Measurements from ENCODE around the gene EIF5B. TPM values are rescaled to one million over a fixed set of nuclear protein-coding genes. Genes with fewer than 3 reads are reported as not detected.
"Not testable (repeated sequence)": the region's sequence is repeated elsewhere in the genome, so short reads cannot be mapped to it uniquely, and the experiment has no call there.

EIF5B gene
- total RNA-seq, 1 donor: 11.2 TPM

DNA sequence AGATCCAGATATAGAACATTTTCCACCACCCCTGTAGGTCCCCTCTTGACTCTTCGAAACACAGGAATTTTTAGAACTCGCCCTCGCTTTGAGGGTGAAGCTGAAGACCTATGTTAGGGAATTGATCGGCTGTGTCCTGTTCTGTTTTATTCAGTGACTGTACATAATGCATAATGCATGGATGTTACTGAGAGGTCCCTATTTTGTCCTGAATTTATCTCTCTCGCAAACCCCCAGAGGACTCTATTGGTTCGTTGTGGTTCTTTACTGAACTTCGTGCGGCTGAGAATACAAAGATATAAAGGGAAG, 431 bp upstream of the EIF5B start:
- Histone ChIP-seq H2AFZ (ENCODE audit: low read length) (peak overlapping the region; percentile 97), H3K4me3 (ENCODE audit: insufficient read depth, low read length) (peak overlapping the region; percentile 94), H3K4me2 (ENCODE audit: insufficient read depth, low read length) (peak overlapping the region; percentile 93), H4K20me1 (ENCODE audit: insufficient read depth, low read length) (peaks cover 36% of the 10 kb centered on the region), H3K79me2 (ENCODE audit: insufficient read depth, low read length) (peaks cover 88% of the 10 kb centered on the region), H3K36me3 (ENCODE audit: insufficient read depth, low read length) (peaks cover 16% of the 10 kb centered on the region), H3K9me3 (ENCODE audit: low read depth, low read length) (no peaks in the 10 kb centered on the region), H3K27me3 (ENCODE audit: insufficient read depth, low read length) (no peaks in the 10 kb centered on the region), H3K4me1 (ENCODE audit: insufficient read depth, low read length) (peaks cover 10% of the 10 kb centered on the region), H3K27ac (ENCODE audit: low read depth, low read length) (peak overlapping the region; percentile 78)
- no peak for DNase-seq (ENCODE audit: insufficient read length, low spot score, missing footprints)
- TF ChIP-seq, protein P1, sequence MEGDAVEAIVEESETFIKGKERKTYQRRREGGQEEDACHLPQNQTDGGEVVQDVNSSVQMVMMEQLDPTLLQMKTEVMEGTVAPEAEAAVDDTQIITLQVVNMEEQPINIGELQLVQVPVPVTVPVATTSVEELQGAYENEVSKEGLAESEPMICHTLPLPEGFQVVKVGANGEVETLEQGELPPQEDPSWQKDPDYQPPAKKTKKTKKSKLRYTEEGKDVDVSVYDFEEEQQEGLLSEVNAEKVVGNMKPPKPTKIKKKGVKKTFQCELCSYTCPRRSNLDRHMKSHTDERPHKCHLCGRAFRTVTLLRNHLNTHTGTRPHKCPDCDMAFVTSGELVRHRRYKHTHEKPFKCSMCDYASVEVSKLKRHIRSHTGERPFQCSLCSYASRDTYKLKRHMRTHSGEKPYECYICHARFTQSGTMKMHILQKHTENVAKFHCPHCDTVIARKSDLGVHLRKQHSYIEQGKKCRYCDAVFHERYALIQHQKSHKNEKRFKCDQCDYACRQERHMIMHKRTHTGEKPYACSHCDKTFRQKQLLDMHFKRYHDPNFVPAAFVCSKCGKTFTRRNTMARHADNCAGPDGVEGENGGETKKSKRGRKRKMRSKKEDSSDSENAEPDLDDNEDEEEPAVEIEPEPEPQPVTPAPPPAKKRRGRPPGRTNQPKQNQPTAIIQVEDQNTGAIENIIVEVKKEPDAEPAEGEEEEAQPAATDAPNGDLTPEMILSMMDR (IDR thresholded peaks at IDR 0.05; ENCODE audit: extremely low read depth, low read depth, low read length): no peak

DNA sequence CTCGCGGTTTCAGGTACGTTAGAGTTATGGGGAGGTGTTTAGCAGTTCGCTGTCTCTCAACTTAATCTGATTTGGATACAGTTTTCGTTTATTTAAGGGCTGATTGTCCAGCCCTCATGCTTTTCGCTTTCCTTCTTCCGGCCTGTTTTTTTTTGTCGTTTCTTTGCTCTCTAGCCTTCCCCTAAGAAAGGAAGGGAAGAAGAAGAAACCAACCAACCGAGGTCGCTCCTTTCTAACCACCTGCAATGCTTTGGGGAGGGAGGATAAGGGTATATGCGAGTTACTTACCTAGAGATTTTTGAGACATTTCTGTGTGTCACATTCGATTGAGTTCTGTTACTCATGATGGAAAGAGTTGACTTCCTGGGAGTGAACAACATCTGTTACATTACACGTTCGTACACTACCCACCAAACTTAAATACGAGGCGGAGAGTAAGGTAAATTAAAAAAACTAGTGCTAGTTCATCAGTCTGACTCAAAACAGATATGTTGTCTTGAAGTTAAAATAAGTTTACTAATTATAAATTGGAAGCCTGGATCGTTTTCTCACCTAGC, 918 bp downstream of the EIF5B start:
- Histone ChIP-seq H3K4me1 (ENCODE audit: insufficient read depth, low read length) (peaks cover 10% of the 10 kb centered on the region), H3K27ac (ENCODE audit: low read depth, low read length) (peak overlapping the region; percentile 78), H3K4me3 (ENCODE audit: insufficient read depth, low read length) (peak overlapping the region; percentile 94), H4K20me1 (ENCODE audit: insufficient read depth, low read length) (peaks cover 41% of the 10 kb centered on the region), H3K4me2 (ENCODE audit: insufficient read depth, low read length) (peak overlapping the region; percentile 93), H3K36me3 (ENCODE audit: insufficient read depth, low read length) (peaks cover 2% of the 10 kb centered on the region), H3K79me2 (ENCODE audit: insufficient read depth, low read length) (peaks cover 88% of the 10 kb centered on the region), H2AFZ (ENCODE audit: low read length) (peak overlapping the region; percentile 85), H3K9me3 (ENCODE audit: low read depth, low read length) (no peaks in the 10 kb centered on the region), H3K27me3 (ENCODE audit: insufficient read depth, low read length) (no peaks in the 10 kb centered on the region)
- TF ChIP-seq, protein P1 (IDR thresholded peaks at IDR 0.05; ENCODE audit: extremely low read depth, low read depth, low read length): no peak
- DNase-seq (ENCODE audit: insufficient read length, low spot score, missing footprints): no peak

DNA sequence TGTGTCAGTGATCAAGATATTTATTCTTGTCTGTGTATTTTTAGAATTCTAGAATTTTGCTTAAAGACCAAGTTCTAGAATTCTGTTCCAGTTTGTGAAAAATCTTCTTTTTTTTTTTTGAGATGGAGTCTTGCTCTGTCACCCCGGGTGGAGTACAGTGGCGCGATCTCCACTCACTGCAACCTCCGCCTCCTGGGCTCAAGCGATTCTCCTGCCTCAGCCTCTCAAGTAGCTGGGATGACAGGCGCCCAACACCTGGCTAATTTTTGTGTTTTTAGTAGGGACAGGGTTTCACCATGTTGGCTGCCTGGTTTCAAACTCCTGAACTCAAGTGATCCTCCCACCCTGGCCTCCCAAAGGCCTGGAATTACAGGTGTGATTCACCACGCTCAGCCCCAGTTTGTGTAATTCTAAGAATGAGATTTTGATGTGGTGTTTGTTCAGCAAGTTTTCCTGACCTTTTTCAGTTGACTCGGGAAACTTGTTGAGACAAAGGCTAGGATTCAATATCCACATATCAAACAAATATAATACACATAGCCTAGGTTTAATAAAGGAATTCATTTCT, 3.6 kb downstream of the EIF5B start:
- TF ChIP-seq, protein P1 (IDR thresholded peaks at IDR 0.05; ENCODE audit: extremely low read depth, low read depth, low read length): no peak
- no peak overlapping the region for H2AFZ ChIP-seq (ENCODE audit: low read length)
- no peak overlapping the region for H3K4me3 ChIP-seq (ENCODE audit: insufficient read depth, low read length)
- peaks cover 89% of the 10 kb centered on the region for H3K79me2 ChIP-seq (ENCODE audit: insufficient read depth, low read length)
- no peaks in the 10 kb centered on the region for H3K27me3 ChIP-seq (ENCODE audit: insufficient read depth, low read length)
- no peaks in the 10 kb centered on the region for H3K9me3 ChIP-seq (ENCODE audit: low read depth, low read length)
- H3K27ac ChIP-seq (ENCODE audit: low read depth, low read length): no peak overlapping the region
- H3K4me1 ChIP-seq (ENCODE audit: insufficient read depth, low read length): peaks cover 4% of the 10 kb centered on the region
- no peak overlapping the region for H3K4me2 ChIP-seq (ENCODE audit: insufficient read depth, low read length)
- no peaks in the 10 kb centered on the region for H3K36me3 ChIP-seq (ENCODE audit: insufficient read depth, low read length)
- H4K20me1 ChIP-seq (ENCODE audit: insufficient read depth, low read length): peaks cover 37% of the 10 kb centered on the region
- DNase-seq (ENCODE audit: insufficient read length, low spot score, missing footprints): no peak

DNA sequence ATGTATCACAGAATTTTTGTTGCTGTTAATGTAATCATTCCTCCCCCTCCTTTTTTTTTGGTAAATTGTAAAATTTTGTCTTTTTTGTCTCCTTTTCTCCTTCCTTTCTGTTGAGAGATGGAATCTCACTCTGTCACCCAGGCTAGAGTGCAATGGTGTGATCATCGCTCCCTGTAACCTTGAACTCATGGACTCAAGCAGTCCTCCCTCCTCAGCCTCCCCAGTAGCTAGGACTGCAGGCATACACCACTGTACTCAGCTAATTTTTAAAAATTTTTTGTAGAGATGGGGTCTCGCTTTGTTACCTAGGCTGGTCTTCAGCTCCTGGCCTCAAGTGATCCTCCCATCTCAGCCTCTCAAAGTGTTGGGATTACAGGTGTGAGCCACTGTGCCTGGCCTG, 5.3 kb downstream of the EIF5B start:
- TF ChIP-seq, protein P1 (IDR thresholded peaks at IDR 0.05; ENCODE audit: extremely low read depth, low read depth, low read length): no peak
- Histone ChIP-seq H3K27ac (ENCODE audit: low read depth, low read length) (no peak overlapping the region), H3K36me3 (ENCODE audit: insufficient read depth, low read length) (no peaks in the 10 kb centered on the region), H3K79me2 (ENCODE audit: insufficient read depth, low read length) (peaks cover 95% of the 10 kb centered on the region), H3K4me1 (ENCODE audit: insufficient read depth, low read length) (peaks cover 4% of the 10 kb centered on the region), H3K4me3 (ENCODE audit: insufficient read depth, low read length) (no peak overlapping the region), H4K20me1 (ENCODE audit: insufficient read depth, low read length) (peaks cover 42% of the 10 kb centered on the region), H3K9me3 (ENCODE audit: low read depth, low read length) (no peaks in the 10 kb centered on the region), H3K27me3 (ENCODE audit: insufficient read depth, low read length) (no peaks in the 10 kb centered on the region), H3K4me2 (ENCODE audit: insufficient read depth, low read length) (no peak overlapping the region), H2AFZ (ENCODE audit: low read length) (no peak overlapping the region)
- DNase-seq (ENCODE audit: insufficient read length, low spot score, missing footprints): no peak

DNA sequence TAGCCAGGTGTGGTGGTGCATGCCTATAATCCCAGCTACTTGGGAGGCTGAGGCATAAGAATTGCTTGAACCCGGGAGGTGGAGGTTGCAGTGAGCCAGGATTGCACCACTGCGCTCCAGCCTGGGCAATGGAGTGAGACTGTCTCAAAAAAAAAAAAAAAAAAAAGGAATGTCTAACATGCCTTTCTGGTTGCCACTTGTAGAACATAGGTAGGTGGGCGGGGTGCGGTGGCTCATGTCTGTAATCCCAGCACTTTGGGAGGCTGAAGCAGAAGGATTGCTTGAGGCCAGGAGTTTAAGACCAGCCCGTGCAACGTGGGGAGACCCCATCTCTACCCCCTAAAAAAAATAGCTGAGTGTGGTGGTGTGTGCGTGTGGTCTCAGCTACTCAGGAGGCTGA, 8.3 kb downstream of the EIF5B start:
- not testable (repeated sequence) for H3K4me2 ChIP-seq (ENCODE audit: insufficient read depth, low read length)

More for the DNA sequence above, 8.3 kb downstream of the EIF5B start:
- not testable (repeated sequence) for H3K9me3 ChIP-seq (ENCODE audit: low read depth, low read length); DNase-seq (ENCODE audit: insufficient read length, low spot score, missing footprints); H3K4me3 ChIP-seq (ENCODE audit: insufficient read depth, low read length); H3K27ac ChIP-seq (ENCODE audit: low read depth, low read length); H3K36me3 ChIP-seq (ENCODE audit: insufficient read depth, low read length); H2AFZ ChIP-seq (ENCODE audit: low read length); H3K27me3 ChIP-seq (ENCODE audit: insufficient read depth, low read length); H3K4me1 ChIP-seq (ENCODE audit: insufficient read depth, low read length)
- Histone ChIP-seq H3K79me2 (ENCODE audit: insufficient read depth, low read length) (peaks cover 96% of the 10 kb centered on the region), H4K20me1 (ENCODE audit: insufficient read depth, low read length) (peaks cover 41% of the 10 kb centered on the region)
